Fibroblast of peridontal ligament (primary cell): Measurements from ENCODE around the gene BMP8B.
"Not testable (repeated sequence)": the region's sequence is repeated elsewhere in the genome, so short reads cannot be mapped to it uniquely, and the experiment has no call there.

Experiments used
- DNase-seq: peaks from one replicate; pipeline ENCODE4 v3.0.0-alpha.2; 2010; ENCODE audit errors: extremely low read depth

BMP8B gene

GRCh38 chr1:39778463-39779099, 10.1 kb downstream of the BMP8B start:
- peak; percentile 72 for DNase-seq

DNA sequence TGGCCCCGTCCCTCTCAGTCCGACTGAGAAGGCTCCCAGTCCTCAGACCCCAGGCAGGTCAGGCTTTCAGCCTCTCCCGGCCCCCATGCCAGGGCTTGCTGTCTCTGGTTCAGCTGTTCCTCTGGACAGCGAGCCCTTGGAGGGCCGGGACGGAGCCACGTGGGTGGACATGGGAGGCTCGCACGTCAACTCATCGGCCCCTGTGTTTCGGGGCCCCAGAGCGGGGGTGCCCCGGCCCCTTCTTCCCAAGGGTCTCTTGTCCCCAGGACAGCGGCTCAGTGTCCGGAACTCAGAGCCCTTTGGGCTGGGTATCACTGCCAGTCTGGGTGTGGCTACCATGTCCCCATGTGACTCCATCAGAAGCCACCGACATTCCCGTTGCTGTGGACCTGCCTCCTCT, 10.8 kb downstream of the BMP8B start:
- DNase-seq, result not testable (repeated sequence)

DNA sequence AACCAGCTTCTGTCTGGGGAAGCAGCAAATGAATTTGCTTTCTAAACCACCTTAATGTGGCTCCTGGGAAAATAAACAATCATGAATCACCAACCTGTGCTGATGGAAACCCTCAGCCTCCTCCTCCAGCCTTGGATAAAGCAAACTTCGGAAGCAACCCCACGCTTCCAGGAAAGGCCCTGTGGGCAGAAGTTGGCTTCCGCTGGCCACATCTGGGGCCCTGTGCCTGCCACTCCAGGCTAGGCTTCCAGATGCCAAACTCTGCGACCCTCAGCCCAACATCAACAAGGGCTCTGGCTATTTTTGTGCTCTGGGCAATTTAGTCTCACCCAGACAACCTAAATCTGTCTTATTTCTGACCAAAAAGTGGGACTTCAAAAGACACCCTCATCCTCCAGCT, 11.4 kb downstream of the BMP8B start:
- DNase-seq, result no peak

DNA sequence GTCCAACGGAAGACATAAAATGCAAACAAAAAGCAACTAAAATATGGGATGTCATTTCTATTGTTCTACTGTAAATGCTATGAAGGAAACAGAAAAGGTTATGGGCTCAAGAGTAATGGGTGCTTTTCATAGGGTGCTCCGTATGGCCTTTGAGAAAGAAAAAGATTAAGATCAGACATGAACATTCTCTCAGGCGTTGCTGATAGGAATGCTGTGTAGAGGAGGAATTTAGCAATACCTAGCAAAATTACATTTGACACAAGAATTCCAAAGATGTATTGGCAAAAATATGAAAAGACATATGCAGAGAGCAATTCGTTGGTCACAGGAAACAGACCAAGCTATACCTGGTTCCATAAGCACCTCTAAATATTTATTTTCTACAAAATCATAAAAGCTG, 11.8 kb downstream of the BMP8B start:
- DNase-seq, result no peak

- DNase-seq, result no peak
These were observed 12.3 kb downstream of the BMP8B start for GRCh38 chr1:39776400-39776713.

DNA sequence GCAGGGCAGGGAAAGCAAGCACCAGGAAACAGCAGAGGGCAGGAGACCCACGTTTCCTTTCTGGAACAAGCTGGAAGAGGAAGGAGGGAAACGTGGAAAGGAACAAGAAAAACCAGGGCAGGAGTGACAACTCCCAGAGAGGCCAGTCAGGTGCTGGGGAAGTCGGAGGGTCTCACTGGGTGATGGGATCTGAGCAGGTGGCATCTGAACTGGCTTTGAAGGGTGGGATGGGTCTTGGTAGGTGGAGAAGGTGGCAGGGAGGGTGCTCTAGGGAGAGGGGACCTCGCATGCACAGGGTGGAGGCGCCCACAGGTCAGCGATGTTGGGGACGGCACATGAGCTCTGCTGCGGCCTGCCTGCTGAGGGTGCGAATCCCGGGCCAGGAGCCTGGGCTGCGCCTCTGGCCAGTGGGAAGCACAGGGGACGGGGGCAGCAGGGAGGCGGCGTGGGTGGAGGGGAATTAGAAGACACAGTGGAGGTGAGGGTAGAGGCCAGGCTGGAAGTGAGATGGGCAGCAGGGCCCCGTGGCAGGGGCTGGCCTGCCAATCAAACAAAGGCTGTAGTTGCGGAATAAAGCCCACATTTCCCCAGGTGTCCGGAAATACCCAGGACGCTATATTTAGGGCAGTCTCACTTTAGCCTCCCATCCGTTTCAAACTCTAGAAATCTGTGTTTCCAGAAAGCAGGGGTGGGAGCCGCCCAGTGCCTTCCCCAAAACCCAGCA, 12.8 kb downstream of the BMP8B start:
- not testable (repeated sequence) for DNase-seq

DNA sequence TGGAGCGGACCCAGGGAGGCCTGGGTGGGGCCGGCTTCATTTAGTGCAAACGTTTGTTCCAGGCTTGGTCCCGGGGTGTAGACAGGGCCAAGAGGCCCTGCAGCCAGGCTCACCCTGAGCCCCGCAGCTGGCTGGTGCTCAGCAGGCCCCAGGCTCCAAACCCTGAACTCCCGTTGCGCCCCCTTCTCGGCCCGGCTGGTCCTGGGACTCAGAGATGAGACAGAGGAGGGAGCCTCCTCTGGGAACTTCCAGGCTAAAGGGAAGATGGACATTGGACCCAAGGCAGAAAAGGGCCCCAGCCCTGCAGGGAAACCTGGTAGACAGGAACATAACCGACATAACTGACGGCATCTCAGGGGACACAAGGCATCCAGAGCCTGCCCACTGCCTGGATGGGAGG, 13.5 kb downstream of the BMP8B start:
- not testable (repeated sequence) for DNase-seq

DNA sequence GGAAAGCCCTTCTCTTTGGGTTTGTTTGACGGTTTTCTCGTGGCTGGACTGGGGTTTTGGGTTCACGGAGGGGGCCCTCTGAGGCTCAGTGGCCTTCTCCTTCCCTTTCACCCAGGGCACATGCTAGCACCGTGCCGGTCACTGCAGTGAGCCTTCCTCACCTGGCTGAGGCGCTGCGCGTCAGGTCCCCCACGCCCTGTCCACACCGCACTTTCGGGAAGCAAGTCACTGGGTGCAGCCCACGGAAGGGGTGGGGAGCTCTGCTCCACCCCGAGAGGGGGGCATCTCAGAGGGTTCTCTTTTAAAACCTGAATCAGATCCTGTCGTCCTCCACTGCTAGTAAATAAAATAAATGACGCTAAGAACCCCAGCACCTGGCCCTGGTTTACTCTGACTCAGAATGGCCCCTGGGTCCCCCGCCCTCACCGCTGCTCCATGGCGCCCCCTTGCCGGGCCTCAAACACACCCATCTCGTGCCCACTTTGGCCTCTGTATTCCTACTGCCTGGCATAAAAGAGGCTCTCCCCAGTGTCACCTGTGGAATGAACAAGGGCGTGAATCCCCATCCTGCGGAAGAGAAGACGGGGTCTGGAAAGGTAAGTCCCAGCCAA, 15.2 kb downstream of the BMP8B start:
- not testable (repeated sequence) for DNase-seq

GRCh38 chr1:39771022-39771532, 17.6 kb downstream of the BMP8B start, which contains the start of gene OXCT2:
OXCT2 (minus strand) TSS chr1:39771348; CDS start chr1:39771255, 93 bp downstream.
- not testable (repeated sequence) for DNase-seq

GRCh38 chr1:39770100-39771021, 18.3 kb downstream of the BMP8B start:
- not testable (repeated sequence) for DNase-seq

DNA sequence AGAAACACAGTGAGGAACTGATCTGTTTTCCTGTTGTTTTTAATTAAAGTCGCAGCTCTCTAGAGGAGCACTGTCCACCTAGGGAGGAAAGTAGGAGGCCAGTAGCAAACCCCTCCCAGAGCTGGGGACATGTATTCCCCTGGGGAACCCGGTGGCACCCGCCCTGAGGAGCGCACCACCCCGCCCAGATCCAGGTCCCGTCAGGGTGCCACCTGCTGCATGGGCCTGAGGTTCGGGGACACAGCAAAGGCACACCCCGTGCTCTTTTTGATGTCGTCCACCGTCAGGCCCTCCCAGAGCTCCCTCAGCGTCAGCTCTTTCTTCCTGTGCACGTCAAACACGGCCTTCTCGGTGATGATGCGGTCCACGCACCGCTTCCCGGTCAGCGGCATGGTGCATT, 19.2 kb downstream of the BMP8B start:
- DNase-seq, result not testable (repeated sequence)

GRCh38 chr1:39766466-39766865, 22.2 kb downstream of the BMP8B start:
- not testable (repeated sequence) for DNase-seq

DNA sequence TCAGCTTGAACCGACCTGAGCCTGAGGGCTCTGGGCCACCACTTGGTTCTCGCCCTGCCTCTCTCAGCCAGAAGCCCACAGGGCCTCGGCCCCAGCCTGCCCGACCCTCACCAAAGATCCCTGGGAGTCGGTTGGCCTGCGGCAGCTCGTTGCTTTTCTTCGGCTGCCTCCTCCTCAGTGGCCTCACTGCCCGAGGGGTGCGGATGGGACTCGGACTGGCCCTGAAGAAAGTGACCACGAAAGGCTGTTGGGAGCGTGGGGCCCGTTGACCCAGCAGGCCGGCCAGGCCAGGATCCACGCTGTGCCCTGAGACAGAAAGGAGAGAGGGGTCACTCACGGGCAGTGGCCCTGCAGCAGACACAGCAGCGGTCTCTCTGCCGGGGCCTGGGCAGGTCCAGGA, 24.2 kb downstream of the BMP8B start:
- not testable (repeated sequence) for DNase-seq

- not testable (repeated sequence) for DNase-seq
These were observed 24.9 kb downstream of the BMP8B start for GRCh38 chr1:39763619-39764374.

DNA sequence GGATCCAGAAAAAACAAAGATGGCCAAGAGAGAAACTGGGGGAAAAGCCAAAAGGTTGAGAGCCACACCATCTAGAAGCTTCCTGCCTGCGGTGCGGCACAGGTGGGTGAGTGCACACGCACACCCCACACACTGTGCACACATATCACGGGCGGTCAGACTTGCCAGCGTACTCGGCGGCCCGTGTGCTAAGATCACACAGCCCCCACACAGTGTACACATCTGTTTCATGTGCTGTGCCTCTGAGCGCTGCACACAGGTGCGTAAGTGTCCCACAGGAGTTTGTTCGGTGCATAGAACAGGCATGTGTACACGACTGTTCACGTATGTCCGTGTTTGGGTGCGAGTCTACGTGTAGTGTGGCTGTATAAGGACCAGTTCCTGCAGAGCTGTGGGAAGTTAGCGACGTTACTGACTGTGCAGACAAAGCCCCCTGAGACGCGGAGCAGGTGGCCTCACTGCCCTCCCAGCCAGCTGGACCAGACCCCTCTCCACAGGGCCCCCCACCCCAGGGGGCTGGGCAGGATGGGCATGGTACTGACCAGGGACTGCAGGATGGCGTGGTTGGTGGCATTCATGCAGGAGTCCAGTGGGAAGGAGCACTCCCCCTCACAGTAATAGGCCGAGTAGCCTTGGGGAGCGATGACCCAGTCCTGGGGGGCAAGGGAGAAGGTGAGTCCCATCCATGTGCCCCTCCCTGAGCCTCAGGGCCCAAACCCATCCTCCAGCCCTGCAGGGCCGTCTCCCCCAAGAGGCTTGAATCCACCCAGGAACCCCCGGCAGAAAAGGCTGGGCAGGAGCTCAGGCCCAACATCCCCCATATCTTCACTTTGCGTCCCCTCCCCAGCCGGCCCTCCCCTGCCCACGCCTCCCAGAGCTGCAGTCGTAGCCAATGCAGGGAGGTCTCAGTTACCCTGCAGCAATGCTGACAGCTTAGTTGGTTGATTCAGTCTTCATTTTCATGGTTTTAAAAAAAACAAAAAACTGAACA, 25.8 kb downstream of the BMP8B start:
- DNase-seq, result no peak

GRCh38 chr1:39761557-39762260, 27.0 kb downstream of the BMP8B start:
- DNase-seq, result no peak

DNA sequence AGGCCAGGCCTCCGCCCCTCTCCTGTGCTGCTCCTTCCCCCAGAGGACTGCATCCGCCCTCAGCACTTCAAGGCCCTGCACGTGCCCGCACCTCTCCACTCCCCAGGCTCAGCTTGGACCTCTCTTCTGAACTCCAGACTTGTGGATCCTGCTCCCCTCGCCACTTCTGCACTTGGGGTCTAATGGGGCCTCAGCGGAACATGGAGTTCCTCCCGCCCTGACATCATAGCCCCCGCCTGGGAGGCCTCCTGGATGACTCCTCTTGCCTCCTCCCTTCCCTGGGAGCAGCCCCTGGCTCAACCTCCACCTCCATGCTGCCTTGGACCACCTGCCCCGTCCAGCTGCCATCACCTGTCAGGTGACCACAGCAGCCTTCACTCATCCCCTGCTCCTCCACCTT, 27.6 kb downstream of the BMP8B start:
- no peak for DNase-seq

GRCh38 chr1:39760074-39761008, 28.3 kb downstream of the BMP8B start:
- DNase-seq, result no peak
